ENCODE data around the gene ADAM11. TPM values are rescaled to one million over a fixed set of nuclear protein-coding genes. Genes with fewer than 3 reads are reported as not detected.

The ADAM11 gene
- total and polyA plus RNA-seq, 2 of the 13 experiments (the other 11 are each of a cell fraction or from before 2014, with no cell fraction given), result 0.38 to 0.91 TPM

DNA sequence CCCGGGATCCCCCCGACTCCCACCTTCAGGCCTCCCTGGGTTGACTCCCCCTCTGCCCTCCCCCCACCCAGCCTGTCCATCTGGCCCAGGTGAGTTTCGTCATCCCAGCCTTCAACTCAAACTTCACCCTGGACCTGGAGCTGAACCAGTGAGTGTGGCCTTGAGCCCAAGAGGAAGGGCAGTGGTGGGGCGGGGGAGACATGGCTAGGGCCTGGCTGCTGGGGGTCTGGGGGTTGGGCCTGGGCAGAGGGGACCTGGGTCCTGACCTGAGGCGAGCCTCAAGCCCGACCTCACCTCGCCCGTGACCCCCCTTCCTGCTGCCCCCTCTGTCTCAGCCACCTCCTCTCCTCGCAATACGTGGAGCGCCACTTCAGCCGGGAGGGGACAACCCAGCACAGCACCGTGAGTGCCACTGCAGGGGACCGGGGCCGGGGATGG lies 10.9 kb downstream of the ADAM11 start (continued):
- TF ChIP-seq, protein P1, sequence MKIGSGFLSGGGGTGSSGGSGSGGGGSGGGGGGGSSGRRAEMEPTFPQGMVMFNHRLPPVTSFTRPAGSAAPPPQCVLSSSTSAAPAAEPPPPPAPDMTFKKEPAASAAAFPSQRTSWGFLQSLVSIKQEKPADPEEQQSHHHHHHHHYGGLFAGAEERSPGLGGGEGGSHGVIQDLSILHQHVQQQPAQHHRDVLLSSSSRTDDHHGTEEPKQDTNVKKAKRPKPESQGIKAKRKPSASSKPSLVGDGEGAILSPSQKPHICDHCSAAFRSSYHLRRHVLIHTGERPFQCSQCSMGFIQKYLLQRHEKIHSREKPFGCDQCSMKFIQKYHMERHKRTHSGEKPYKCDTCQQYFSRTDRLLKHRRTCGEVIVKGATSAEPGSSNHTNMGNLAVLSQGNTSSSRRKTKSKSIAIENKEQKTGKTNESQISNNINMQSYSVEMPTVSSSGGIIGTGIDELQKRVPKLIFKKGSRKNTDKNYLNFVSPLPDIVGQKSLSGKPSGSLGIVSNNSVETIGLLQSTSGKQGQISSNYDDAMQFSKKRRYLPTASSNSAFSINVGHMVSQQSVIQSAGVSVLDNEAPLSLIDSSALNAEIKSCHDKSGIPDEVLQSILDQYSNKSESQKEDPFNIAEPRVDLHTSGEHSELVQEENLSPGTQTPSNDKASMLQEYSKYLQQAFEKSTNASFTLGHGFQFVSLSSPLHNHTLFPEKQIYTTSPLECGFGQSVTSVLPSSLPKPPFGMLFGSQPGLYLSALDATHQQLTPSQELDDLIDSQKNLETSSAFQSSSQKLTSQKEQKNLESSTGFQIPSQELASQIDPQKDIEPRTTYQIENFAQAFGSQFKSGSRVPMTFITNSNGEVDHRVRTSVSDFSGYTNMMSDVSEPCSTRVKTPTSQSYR (CRISPR knock-in tag; IDR thresholded peaks at IDR 0.05; ENCODE audit: borderline replicate concordance), result peak; percentile 86
- no peak for TF ChIP-seq SOX6 (IDR thresholded peaks at IDR 0.05)
- peak; percentile 44; the same call in 1 of the 2 replicates for TF ChIP-seq SOX6 (CRISPR knock-in tag; IDR thresholded peaks at IDR 0.05)
- TF ChIP-seq SKI (IDR thresholded peaks at IDR 0.05; ENCODE audit: partially characterized antibody), result peak; percentile 89
- TF ChIP-seq, protein P2, sequence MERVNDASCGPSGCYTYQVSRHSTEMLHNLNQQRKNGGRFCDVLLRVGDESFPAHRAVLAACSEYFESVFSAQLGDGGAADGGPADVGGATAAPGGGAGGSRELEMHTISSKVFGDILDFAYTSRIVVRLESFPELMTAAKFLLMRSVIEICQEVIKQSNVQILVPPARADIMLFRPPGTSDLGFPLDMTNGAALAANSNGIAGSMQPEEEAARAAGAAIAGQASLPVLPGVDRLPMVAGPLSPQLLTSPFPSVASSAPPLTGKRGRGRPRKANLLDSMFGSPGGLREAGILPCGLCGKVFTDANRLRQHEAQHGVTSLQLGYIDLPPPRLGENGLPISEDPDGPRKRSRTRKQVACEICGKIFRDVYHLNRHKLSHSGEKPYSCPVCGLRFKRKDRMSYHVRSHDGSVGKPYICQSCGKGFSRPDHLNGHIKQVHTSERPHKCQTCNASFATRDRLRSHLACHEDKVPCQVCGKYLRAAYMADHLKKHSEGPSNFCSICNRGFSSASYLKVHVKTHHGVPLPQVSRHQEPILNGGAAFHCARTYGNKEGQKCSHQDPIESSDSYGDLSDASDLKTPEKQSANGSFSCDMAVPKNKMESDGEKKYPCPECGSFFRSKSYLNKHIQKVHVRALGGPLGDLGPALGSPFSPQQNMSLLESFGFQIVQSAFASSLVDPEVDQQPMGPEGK (CRISPR knock-in tag; IDR thresholded peaks at IDR 0.05), result peak; percentile 43; the same call in 1 of the 2 replicates
- TF ChIP-seq HDAC1 (CRISPR knock-in tag; IDR thresholded peaks at IDR 0.05), result peak; percentile 54; the same call in 1 of the 2 replicates
- no peak for TF ChIP-seq GLI4 (CRISPR knock-in tag; IDR thresholded peaks at IDR 0.05; ENCODE audit: borderline replicate concordance)
- TF ChIP-seq KLF13 (CRISPR knock-in tag; IDR thresholded peaks at IDR 0.05), result 0 out of 2 replicates have a peak, but pooled peaks have one; percentile 50
- no peak for TF ChIP-seq CREB1 (IDR thresholded peaks at IDR 0.05)
- no peak for TF ChIP-seq CREB1 (CRISPR knock-in tag; IDR thresholded peaks at IDR 0.05)
- peak; percentile 70; the same call in 1 of the 2 replicates for TF ChIP-seq CEBPB (IDR thresholded peaks at IDR 0.05; ENCODE audit: borderline replicate concordance, low read depth, low read length)
- no peak for TF ChIP-seq RFXAP (CRISPR knock-in tag; IDR thresholded peaks at IDR 0.05; ENCODE audit: borderline replicate concordance)
- no peak for TF ChIP-seq KLF12 (CRISPR knock-in tag; IDR thresholded peaks at IDR 0.05; ENCODE audit: borderline replicate concordance)
- TF ChIP-seq ZNF292 (CRISPR knock-in tag; IDR thresholded peaks at IDR 0.05; ENCODE audit: borderline replicate concordance, low read depth), result peak; percentile 49; the same call in 1 of the 2 replicates
- peak; percentile 40 for TF ChIP-seq ZEB1 (IDR thresholded peaks at IDR 0.05; ENCODE audit: insufficient replicate concordance, low read depth)
- no peak for TF ChIP-seq RORA (CRISPR knock-in tag; IDR thresholded peaks at IDR 0.05)
- no peak for TF ChIP-seq SYNCRIP (IDR thresholded peaks at IDR 0.05; ENCODE audit: insufficient read depth, low read depth, low read length)
- TF ChIP-seq CHD4 (IDR thresholded peaks at IDR 0.05; ENCODE audit: borderline replicate concordance, low read length), result no peak
- TF ChIP-seq, protein P3, sequence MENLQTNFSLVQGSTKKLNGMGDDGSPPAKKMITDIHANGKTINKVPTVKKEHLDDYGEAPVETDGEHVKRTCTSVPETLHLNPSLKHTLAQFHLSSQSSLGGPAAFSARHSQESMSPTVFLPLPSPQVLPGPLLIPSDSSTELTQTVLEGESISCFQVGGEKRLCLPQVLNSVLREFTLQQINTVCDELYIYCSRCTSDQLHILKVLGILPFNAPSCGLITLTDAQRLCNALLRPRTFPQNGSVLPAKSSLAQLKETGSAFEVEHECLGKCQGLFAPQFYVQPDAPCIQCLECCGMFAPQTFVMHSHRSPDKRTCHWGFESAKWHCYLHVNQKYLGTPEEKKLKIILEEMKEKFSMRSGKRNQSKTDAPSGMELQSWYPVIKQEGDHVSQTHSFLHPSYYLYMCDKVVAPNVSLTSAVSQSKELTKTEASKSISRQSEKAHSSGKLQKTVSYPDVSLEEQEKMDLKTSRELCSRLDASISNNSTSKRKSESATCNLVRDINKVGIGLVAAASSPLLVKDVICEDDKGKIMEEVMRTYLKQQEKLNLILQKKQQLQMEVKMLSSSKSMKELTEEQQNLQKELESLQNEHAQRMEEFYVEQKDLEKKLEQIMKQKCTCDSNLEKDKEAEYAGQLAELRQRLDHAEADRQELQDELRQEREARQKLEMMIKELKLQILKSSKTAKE (CRISPR knock-in tag; IDR thresholded peaks at IDR 0.05; ENCODE audit: borderline replicate concordance), result peak; percentile 95
- TF ChIP-seq KDM5B (CRISPR knock-in tag; IDR thresholded peaks at IDR 0.05; ENCODE audit: borderline replicate concordance), result no peak
- TF ChIP-seq HOXA9 (CRISPR knock-in tag; IDR thresholded peaks at IDR 0.05; ENCODE audit: borderline replicate concordance), result no peak
- TF ChIP-seq ZNF430 (CRISPR knock-in tag; IDR thresholded peaks at IDR 0.05), result 0 out of 2 replicates have a peak, but pooled peaks have one; percentile 40
